HepG2 (cell line): ENCODE results near the gene TMEM165. TPM values are rescaled to one million over a fixed set of nuclear protein-coding genes. Genes with fewer than 3 reads are reported as not detected.

Source experiments
- AKNA ChIP-seq: sonication (generic); formaldehyde crosslinking; IDR thresholded peaks from 2 replicates; pipeline ENCODE4 v1.4.0; 2020; ENCODE audit warnings: missing genetic modification reagents, borderline replicate concordance
- FUBP1 ChIP-seq: sonication (generic); formaldehyde crosslinking; IDR thresholded peaks from 2 replicates; pipeline ENCODE4 v1.5.1; 2020; ENCODE audit warnings: missing genetic modification reagents, mild to moderate bottlenecking, borderline replicate concordance
- HNRNPK ChIP-seq: fragments of 200-400 bp; formaldehyde crosslinking; IDR thresholded peaks from 2 replicates; pipeline ENCODE4 v1.6.1; 2018; ENCODE audit warnings: low read length, low read depth, moderate library complexity, mild to moderate bottlenecking; ENCODE audit not compliant: poor library complexity, severe bottlenecking
- HOXA9 ChIP-seq: sonication (generic); formaldehyde crosslinking; IDR thresholded peaks from 2 replicates; pipeline ENCODE4 v1.8.1; 2022; ENCODE audit warnings: missing genetic modification reagents, mild to moderate bottlenecking, moderate library complexity, borderline replicate concordance
- MTF2 ChIP-seq: sonication (generic); formaldehyde crosslinking; IDR thresholded peaks from 2 replicates; pipeline ENCODE4 v1.5.0; 2020; ENCODE audit warnings: missing genetic modification reagents, borderline replicate concordance
- NAIF1 ChIP-seq: sonication (generic); formaldehyde crosslinking; IDR thresholded peaks from 2 replicates; pipeline ENCODE4 v1.5.0; 2020; ENCODE audit warnings: mild to moderate bottlenecking, missing genetic modification reagents, borderline replicate concordance
- POLR2A ChIP-seq, 2 experiments: IDR thresholded peaks; 2 replicates each; pipeline ENCODE4 v1.6.1; 2011; ENCODE audit warnings: low read depth in 2 of 2, low read length in 2 of 2, mild to moderate bottlenecking in 1 of 2, moderate library complexity in 1 of 2; ENCODE audit not compliant: insufficient read depth in 1 of 2
- RARG ChIP-seq: sonication (generic); formaldehyde crosslinking; IDR thresholded peaks from 2 replicates; pipeline ENCODE4 v1.4.0; 2020; ENCODE audit warnings: low read depth, mild to moderate bottlenecking, missing genetic modification reagents
- RNF2 ChIP-seq: fragments of 450-650 bp; conservative IDR thresholded peaks from 2 replicates; pipeline ENCODE4 v1.6.1; 2016; ENCODE audit warnings: low read depth
- U2AF1 ChIP-seq: fragments of 200-400 bp; formaldehyde crosslinking; optimal IDR thresholded peaks from 2 replicates; pipeline ENCODE3; 2017; ENCODE audit warnings: mild to moderate bottlenecking, low read depth, low read length
- U2AF2 ChIP-seq: fragments of 200-400 bp; formaldehyde crosslinking; IDR thresholded peaks from 2 replicates; pipeline ENCODE4 v1.6.1; 2017; ENCODE audit warnings: low read depth, mild to moderate bottlenecking, low read length
- ZBTB25 ChIP-seq: IDR thresholded peaks from 2 replicates; pipeline ENCODE4 v1.6.1; 2018; ENCODE audit warnings: missing genetic modification reagents
- ZNF333 ChIP-seq: sonication (generic); formaldehyde crosslinking; IDR thresholded peaks from 2 replicates; pipeline ENCODE4 v1.4.0; 2020; ENCODE audit warnings: mild to moderate bottlenecking, missing genetic modification reagents, borderline replicate concordance
- ZNF343 ChIP-seq: sonication (generic); formaldehyde crosslinking; IDR thresholded peaks from 2 replicates; pipeline ENCODE4 v1.4.0; 2020; ENCODE audit warnings: mild to moderate bottlenecking, missing genetic modification reagents
- ZNF367 ChIP-seq: sonication (generic); formaldehyde crosslinking; IDR thresholded peaks from 2 replicates; pipeline ENCODE4 v1.4.0; 2020; ENCODE audit warnings: missing genetic modification reagents, borderline replicate concordance
- ZNF546 ChIP-seq: sonication (generic); formaldehyde crosslinking; conservative IDR thresholded peaks from 2 replicates; pipeline ENCODE4 v1.8.1; 2023; ENCODE audit warnings: mild to moderate bottlenecking, missing genetic modification reagents
- ZNF574 ChIP-seq: sonication (generic); formaldehyde crosslinking; IDR thresholded peaks from 2 replicates; pipeline ENCODE4 v1.4.0; 2020; ENCODE audit warnings: missing genetic modification reagents
- ZNF775 ChIP-seq: sonication (generic); formaldehyde crosslinking; IDR thresholded peaks from 2 replicates; pipeline ENCODE4 v1.4.0; 2020; ENCODE audit warnings: missing genetic modification reagents, mild to moderate bottlenecking, moderate library complexity, borderline replicate concordance
- polyA plus RNA-seq, 8 experiments: library from polyadenylated mRNA; depleted of rRNA in 3 of 8; stranded (reverse) in 7 of 8; unstranded in 1 of 8; fragments of >200 nt; fragmentation: Illumina TruSeq in 4 of 8; extraction: Trizol in 4 of 8; gene quantifications; 2 replicates each; pipeline versions ENCODE4 v1.2.1 to v1.2.3, GENCODE V29; 2011 to 2016; ENCODE audit warnings: low read depth in 4 of 8, missing spikeins in 1 of 8, mixed read lengths in 1 of 8; ENCODE audit not compliant: insufficient read depth in 1 of 8
- total RNA-seq, 5 experiments: library from RNA; depleted of rRNA; stranded (reverse); fragments of >200 nt; fragmentation: Illumina TruSeq; extraction: Trizol; gene quantifications; 2 replicates each; pipeline ENCODE4 v1.2.3, GENCODE V29; 2016; ENCODE audit warnings: low read depth in 1 of 5

TMEM165 gene
- total and polyA plus RNA-seq, 2 of the 13 experiments (the other 11 are each of a cell fraction or from before 2014, with no cell fraction given) = 54.6 to 103 TPM

- TF ChIP-seq AKNA (CRISPR knock-in tag) (no peak), ZNF574 (CRISPR knock-in tag) (peak; percentile 83), RNF2 (peak; percentile 64), RARG (CRISPR knock-in tag) (no peak; the same call in 1 of the 2 replicates), HOXA9 (CRISPR knock-in tag) (no peak), U2AF2 (no peak), NAIF1 (no peak; the same call in 1 of the 2 replicates), ZNF546 (peak; percentile 44; the same call in 1 of the 2 replicates), ZNF343 (CRISPR knock-in tag) (no peak), MTF2 (CRISPR knock-in tag) (0 out of 2 replicates have a peak, but pooled peaks have one; percentile 75), ZBTB25 (CRISPR knock-in tag) (no peak), U2AF1 (no peak), HNRNPK (peak; percentile 49), ZNF775 (no peak), POLR2A (IDR thresholded peaks at IDR 0.05; ENCODE audit: insufficient read depth in 1 of 2, low read depth in 2 of 2, low read length in 2 of 2) (peak; percentile 87 to 95), ZNF333 (CRISPR knock-in tag) (0 out of 2 replicates have a peak, but pooled peaks have one; percentile 82), FUBP1 (CRISPR knock-in tag) (no peak), ZNF367 (CRISPR knock-in tag) (peak; percentile 50; the same call in 1 of the 2 replicates)
Observed at GRCh38 chr4:55395529-55396307, at the start of gene TMEM165 (continued).
